Mesothelial cell of epicardium (in vitro differentiated cells): ENCODE measurements around the gene ZNF214. TPM values are rescaled to one million over a fixed set of nuclear protein-coding genes. Genes with fewer than 3 reads are reported as not detected.

ENCODE experiments used
- DNase-seq, 2 experiments: peaks; one replicate each; pipeline ENCODE4 v3.0.0; 2021; ENCODE audit warnings: low spot score in 2 of 2; ENCODE audit not compliant: unreplicated experiment in 2 of 2
- H3K27ac Mint-ChIP-seq: 2 replicates; pipeline ENCODE4 v1.8.0; 2021; ENCODE audit warnings: mixed read lengths
- H3K27me3 Mint-ChIP-seq: 2 replicates; pipeline ENCODE4 v1.8.0; 2021; ENCODE audit warnings: low read depth, mixed read lengths
- H3K36me3 Mint-ChIP-seq: 2 replicates; pipeline ENCODE4 v1.8.0; 2021; ENCODE audit warnings: mixed read lengths
- H3K4me1 Mint-ChIP-seq: 2 replicates; pipeline ENCODE4 v1.8.0; 2021; ENCODE audit warnings: mixed read lengths
- H3K4me3 Mint-ChIP-seq: 2 replicates; pipeline ENCODE4 v1.8.0; 2021; ENCODE audit warnings: mild to moderate bottlenecking, moderate library complexity, mixed read lengths
- H3K9me3 Mint-ChIP-seq: 2 replicates; pipeline ENCODE4 v1.8.0; 2021; ENCODE audit warnings: mixed read lengths
- total RNA-seq: library from RNA; stranded (reverse); gene quantifications from 3 replicates; pipeline ENCODE4 v1.2.1, GENCODE V29; 2021
- TF ChIP-seq, protein P1 (sequence below): fragments of 200-600 bp; sonication (generic); IDR thresholded peaks from one replicate; pipeline ENCODE4 v1.5.0; 2021; ENCODE audit warnings: antibody characterized with exemption; ENCODE audit not compliant: unreplicated experiment

The ZNF214 gene
- total RNA-seq, 1 donor from 2014 or later, result 6.2 TPM

DNA sequence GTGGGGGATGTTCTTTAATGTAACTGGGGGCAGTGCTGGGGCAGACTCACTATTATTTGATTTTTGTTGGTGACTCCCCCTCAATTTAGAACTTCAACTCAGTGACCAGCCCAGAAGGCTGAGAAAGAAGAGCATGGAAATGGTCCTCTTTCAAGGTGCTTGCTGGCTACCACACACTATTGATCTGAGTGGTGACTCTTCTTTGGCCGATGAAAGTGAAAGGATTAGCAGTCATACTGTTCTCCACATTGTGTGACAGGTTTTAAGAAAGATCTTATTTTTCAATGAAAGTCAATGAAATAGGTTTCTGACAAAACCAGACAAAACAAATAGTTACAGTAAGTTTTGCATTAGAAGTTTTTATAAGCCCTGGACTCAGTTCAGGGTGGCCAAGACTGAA, 30.0 kb upstream of the ZNF214 start:
- DNase-seq, result no peak
- TF ChIP-seq, protein P1, sequence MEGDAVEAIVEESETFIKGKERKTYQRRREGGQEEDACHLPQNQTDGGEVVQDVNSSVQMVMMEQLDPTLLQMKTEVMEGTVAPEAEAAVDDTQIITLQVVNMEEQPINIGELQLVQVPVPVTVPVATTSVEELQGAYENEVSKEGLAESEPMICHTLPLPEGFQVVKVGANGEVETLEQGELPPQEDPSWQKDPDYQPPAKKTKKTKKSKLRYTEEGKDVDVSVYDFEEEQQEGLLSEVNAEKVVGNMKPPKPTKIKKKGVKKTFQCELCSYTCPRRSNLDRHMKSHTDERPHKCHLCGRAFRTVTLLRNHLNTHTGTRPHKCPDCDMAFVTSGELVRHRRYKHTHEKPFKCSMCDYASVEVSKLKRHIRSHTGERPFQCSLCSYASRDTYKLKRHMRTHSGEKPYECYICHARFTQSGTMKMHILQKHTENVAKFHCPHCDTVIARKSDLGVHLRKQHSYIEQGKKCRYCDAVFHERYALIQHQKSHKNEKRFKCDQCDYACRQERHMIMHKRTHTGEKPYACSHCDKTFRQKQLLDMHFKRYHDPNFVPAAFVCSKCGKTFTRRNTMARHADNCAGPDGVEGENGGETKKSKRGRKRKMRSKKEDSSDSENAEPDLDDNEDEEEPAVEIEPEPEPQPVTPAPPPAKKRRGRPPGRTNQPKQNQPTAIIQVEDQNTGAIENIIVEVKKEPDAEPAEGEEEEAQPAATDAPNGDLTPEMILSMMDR, result no peak
- Mint-ChIP-seq H3K4me1 (no peaks in the 10 kb centered on the region), H3K27ac (no peak overlapping the region), H3K36me3 (no peaks in the 10 kb centered on the region), H3K27me3 (peaks cover 17% of the 10 kb centered on the region), H3K4me3 (no peak overlapping the region), H3K9me3 (peaks cover 5% of the 10 kb centered on the region)

GRCh38 chr11:7046474-7047175, 26.5 kb upstream of the ZNF214 start:
- TF ChIP-seq, protein P1, result no peak
- Mint-ChIP-seq H3K27me3 (peaks cover 12% of the 10 kb centered on the region), H3K4me3 (no peak overlapping the region), H3K9me3 (peaks cover 5% of the 10 kb centered on the region), H3K4me1 (no peaks in the 10 kb centered on the region), H3K27ac (no peak overlapping the region), H3K36me3 (no peaks in the 10 kb centered on the region)
- DNase-seq, result no peak

DNA sequence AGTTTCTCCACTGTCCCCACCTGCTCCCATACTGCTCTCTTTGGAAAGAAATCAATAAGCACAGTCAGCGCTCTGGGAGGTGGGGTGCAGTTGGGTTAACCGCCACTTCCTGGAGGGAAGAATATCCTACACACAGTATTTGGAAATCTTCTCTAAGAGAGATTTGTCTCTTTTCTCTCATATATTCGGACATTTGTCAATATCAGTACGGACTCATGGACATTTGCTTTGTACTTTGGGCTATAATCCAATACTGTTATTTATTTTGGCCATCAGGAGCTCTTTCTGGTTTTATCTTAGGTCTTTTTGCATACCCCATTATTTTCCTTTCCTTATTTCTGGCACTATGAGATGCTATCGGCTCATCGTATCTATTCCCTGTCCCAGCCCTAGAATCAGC, 13.9 kb upstream of the ZNF214 start:
- peaks cover 21% of the 10 kb centered on the region for H3K27me3 Mint-ChIP-seq
- H3K4me3 Mint-ChIP-seq, result no peak overlapping the region
- TF ChIP-seq, protein P1, result no peak
- no peaks in the 10 kb centered on the region for H3K4me1 Mint-ChIP-seq
- H3K27ac Mint-ChIP-seq, result no peak overlapping the region
- no peaks in the 10 kb centered on the region for H3K36me3 Mint-ChIP-seq
- no peak for DNase-seq
- no peaks in the 10 kb centered on the region for H3K9me3 Mint-ChIP-seq

DNA sequence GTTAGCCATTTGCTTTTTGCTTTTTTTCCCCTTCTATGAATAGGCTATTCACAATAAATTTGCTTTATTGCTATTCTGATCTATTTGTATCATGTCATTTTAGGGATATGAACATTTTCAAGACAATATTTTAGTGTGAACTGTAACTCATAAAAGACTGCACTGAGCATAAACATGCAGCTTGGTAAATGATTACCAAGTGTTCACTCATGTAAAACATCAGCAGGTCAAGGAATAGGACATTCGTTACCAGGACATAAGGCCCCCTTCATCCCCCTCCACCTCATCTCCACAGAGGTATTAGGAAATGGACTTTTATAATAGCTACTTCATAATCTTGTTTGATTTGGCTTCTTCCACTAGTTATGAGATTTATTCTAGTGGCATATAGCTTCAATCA, 12.5 kb upstream of the ZNF214 start:
- TF ChIP-seq, protein P1, result no peak
- no peaks in the 10 kb centered on the region for H3K36me3 Mint-ChIP-seq
- DNase-seq, result no peak
- H3K4me1 Mint-ChIP-seq, result no peaks in the 10 kb centered on the region
- peaks cover 21% of the 10 kb centered on the region for H3K27me3 Mint-ChIP-seq
- H3K4me3 Mint-ChIP-seq, result no peak overlapping the region
- H3K9me3 Mint-ChIP-seq, result no peaks in the 10 kb centered on the region
- no peak overlapping the region for H3K27ac Mint-ChIP-seq

GRCh38 chr11:7031471-7031871, 11.3 kb upstream of the ZNF214 start:
- no peak for DNase-seq
- Mint-ChIP-seq H3K4me1 (no peaks in the 10 kb centered on the region), H3K4me3 (no peak overlapping the region), H3K9me3 (no peaks in the 10 kb centered on the region), H3K36me3 (no peaks in the 10 kb centered on the region), H3K27me3 (peaks cover 23% of the 10 kb centered on the region), H3K27ac (no peak overlapping the region)
- TF ChIP-seq, protein P1, result no peak
